HG02678 (cell line): ENCODE measurements around the gene JAK1.

Source experiments
- ATAC-seq: cut with Tn5 transposase; IDR thresholded peaks from one replicate; pipeline ENCODE4 v1.9.1; 2021; ENCODE audit warnings: mild to moderate bottlenecking, moderate library complexity; ENCODE audit not compliant: unreplicated experiment

JAK1 gene

DNA sequence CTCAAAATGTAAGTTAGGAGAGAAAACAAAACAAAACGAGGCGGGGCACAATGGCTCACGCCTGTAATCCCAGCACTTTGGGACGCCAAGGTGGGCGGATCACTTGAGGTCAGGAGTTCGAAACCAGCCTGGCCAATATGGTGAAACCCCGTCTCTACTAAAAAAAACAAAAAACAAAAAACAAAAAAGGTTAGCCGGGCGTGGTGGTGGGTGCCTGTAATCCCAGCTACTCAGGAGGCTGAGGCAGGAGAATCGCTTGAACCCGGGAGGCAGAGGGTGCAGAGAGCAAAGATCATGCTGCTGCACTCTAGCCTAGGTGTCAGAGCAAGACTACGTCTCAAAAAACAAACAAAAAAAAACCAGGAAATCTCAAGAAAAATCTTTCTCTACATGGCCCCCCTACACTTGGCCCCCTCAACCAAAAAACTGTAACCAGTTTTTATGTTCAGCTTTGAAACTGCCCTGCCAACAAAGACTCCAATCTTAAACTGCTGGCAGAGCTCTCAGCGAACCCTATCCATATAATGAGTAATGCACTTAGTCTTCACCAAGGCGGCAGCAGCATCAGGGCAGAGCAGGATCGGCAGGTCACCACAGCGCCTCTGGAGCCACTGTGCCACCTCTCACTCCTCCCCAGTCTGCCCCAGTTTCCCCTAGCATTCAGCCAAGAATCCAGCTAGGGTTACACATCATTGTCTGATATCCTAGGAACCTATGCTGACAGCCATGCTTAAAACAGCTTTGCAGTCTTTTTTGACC, 71.7 kb downstream of the JAK1 start:
- no peak for ATAC-seq

DNA sequence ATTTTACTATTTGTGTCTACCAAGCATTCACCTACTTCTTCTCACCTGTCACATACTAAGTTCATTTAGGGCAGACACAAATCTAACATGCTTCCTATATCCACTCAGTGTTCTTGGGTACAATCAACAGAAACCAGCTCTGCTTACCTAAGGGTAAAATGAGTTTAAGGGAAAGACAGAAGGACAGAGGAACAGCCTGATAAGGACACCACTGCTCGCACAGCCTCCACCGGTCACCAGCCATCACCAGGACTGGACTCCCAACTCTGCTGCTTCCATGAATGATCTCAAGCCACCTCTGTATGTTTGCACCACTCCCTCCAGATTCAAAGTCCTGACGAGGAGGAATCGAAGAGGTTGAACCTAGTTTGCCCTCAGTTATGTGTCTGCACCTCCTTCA, 72.4 kb downstream of the JAK1 start:
- no peak for ATAC-seq

DNA sequence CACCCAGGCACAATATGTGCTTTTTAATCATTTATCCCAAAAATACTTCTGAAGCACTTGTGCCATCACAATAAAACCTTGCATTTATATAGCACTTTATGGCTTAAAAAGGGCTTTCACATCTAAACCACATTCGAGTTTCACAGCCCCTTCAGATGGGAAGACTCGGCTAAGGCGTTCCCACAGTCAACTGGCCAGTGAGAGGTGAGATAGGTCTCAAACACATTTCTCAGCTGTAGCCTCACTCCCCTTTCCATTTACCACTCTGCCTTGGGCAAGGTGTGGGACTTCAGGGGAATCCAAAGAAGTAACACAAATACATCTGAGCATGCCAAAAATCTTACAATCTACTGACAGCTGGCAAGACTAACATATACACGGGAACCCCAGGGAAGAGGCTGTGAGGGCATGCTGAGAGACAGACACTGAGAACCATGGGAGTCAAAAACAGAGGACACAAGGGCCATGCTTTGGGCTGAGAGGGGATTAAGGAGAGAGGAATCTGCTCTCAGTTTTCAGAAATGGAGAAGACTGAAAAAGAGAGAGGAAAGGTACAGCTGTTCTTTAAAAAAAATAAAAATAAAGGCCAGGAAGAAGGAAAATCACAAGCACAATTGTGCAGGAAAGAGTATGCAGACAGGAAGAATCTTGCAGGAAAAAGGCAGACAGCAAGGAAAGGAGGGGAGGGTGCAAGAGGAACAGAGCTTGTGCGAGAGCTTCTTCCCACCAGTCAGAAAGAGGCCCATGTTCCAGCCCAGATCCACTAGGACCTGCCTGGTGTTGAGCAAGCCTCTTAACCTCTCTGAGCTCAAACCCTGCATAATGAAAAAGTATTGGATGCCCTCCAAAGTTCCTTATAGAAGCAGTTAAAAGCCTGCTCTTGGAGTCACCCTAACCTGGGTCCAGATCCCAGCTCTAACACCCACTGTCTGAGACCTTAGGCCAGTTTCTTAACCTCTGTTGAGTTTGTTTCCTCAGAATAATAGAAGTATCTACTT, 73.5 kb downstream of the JAK1 start:
- no peak for ATAC-seq

DNA sequence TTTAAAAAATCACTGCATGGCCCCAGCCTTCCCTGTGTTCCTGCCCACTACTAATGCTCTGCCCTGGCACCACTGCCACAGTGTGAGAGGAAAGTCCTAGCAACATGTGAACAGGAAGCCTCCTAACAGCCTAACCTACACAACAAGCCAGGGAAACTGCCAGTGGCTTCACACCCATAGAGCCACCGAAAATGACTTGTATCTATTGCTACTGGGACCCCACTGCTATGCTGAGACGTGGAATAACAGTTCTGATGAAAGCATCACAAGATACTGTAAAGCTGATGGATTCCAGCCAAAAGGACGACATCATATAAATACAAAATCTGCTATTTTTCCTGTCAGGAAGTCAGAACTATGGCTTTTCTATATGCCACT, 74.9 kb downstream of the JAK1 start:
- no peak for ATAC-seq

DNA sequence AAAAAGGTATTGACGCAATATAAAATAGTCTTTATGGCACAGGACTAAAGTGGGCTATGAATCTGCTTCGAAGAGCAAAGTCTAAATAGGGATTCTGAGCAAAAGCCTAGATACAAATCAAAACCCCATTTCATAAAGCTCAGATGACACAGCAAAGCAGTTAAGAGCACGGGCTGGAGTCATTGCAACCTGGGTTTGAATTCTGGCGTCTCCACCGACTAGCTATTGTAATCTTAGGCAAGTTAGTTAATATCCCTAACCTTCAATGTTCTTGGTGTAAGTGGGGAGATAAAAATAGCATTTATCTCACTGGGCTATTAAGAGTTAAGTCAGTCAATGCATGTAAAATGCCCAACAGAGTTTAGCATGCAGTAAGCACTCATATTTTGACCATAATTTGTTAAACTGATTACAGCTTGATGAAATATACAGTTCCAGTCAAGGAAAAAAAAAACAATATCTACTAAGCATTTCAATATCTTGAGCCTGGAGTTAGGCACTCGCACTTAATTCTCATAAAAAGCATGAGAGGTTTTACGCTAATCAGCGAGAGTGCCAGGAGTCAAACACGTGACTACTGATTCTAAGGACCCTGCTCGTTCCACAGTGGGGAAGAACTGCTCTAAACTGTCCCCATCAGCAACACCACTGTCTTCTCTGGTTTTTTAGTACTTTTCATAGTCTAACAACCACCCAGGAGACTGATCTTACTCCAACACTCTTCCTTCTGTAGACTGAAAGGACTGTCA, 75.5 kb downstream of the JAK1 start:
- ATAC-seq: no peak

DNA sequence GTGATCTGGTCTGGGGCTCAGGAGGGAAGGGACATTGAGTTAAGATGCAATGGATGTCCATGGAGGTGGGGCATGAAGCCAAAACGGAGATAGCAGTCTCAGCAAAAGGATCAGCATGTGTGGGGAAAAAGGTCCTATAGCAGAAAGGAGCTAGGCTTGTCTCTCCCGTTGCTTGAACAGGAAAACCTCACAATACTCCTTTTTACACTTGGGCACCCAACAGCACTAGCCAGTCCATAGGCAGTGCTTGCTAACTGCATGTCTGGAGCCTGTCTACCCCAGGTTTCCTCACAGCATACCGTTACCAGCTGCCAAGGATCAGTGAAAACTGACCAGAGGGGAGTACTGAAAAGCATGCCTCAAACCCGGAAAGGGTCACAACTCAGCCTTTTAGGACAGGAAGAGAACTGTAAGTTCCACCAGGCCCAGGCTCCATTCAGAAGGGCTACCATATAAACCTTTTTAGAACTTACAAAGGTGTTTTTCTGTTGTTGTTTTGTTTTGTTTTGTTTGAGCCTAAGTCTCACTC, 78.6 kb downstream of the JAK1 start:
- ATAC-seq: no peak

DNA sequence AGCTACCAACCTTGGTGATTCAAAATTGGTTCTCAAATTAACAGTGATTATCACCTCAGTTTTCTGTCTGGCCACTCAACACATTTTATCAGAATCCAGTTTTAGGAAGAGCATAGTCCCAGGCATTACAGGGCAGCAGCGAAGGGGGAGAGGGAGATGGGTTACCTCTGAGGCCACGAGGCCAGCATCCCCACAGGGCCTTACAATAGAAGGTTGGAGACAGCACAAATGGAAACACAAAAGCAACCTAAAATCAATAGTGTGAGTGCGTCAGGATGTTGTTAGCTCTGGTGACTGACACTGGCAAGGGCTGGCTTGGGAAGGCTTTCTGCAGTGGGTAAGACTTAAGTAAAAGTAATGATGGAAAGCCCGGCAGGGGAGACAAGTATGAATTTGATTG, 79.5 kb downstream of the JAK1 start:
- no peak for ATAC-seq

DNA sequence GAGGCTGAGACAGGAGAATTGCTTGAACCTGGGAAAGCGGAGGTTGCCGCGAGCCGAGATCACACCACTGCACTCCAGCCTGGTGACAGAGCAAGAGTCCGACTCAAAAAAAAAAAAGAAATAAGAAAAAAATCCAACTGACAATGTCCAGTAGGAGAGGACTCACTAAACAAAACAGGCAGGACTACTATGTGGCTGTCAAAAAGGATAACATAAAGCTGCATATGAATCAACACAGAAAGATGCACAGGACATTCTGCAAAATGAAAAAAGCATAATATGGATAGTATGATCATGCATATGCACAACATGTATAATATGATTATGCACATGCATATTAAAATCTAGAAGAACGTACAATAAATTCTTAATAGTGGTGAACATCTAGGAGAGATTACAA, 80.7 kb downstream of the JAK1 start:
- no peak for ATAC-seq

DNA sequence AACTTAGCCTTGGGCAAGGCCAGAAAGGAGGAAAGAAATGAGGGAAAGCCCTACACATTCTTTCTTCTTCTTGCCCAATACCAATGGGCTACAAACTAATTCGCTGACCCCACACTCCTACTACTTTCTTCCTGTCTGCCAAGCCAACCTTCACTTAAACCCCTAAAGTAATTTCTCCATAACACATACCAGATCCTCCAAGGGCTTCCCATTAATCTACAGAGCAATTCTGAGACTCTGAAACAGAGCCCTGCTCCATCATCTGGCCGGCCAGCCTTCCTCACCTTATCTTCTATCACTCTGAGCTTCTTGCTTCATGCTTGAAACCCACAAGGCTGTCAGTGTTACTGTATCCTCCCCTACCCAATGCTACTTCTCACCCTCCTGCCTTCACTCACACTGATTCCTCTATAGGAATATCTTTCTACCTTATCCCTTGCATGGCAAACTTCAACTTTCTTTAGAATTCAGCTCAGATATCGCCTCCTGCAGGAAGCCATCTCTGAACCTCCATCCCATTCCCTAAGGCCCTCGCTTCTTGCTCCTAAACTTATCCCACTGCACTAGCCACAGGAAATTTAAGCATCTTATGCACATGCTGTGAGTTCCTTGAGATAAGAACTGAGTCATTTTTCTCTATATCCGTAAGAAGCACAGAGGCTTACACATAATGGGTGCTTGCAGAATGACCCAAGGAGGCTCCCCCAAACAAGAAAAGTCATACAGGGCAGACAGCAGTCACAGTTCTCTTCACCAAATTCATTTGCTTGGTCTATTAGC, 81.9 kb downstream of the JAK1 start:
- no peak for ATAC-seq

DNA sequence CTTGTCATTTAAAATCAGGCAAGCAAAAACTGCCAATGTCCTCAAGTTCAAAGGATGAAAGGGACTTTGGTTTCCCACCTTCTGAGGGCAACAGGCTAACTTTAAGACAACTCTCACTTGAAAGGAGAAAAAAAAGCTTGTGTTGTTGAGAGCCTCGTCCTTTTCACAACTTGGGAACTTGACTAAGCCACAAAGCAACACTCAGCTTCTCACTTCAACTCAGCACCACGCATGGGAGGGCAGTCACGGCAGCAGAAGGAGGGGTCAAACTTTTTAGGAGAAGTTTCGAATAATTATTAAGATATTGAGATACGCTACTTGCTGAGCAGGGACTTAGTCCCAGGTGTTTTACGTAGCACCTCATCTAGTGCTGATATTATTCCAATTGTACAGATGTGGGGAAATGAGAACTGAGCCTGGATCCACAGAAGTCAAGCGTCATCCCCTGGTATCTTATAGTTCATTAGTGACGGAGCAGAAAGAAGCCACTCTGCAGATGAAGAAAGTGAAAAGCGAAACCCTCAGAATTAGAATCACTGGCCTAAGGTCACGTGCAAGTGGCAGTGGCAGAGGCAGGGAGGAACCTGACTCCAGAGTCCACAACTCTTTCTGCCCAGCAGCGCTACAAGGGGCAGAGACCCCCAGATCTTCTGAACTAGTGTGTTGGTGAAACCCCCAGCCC, 83.6 kb downstream of the JAK1 start:
- peak; percentile 92 for ATAC-seq

DNA sequence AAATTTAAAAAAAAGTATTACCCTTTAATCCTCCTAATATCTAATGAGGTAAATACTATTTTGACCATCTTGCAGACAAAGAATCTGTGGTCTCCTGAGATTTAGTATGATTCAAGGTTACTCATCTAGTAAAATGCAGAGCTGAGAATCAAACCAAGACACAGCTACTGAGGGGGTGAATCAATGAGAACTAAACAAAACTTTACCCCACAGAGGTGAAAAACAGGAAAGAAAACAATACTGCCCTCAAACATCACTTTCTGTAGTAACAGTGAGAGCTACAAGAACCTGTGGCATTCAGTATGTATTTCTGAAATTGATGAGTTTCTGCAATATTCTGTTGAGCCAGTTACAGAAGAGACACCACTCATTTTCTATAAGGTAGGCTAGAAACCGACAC, 85.1 kb downstream of the JAK1 start:
- ATAC-seq: no peak

DNA sequence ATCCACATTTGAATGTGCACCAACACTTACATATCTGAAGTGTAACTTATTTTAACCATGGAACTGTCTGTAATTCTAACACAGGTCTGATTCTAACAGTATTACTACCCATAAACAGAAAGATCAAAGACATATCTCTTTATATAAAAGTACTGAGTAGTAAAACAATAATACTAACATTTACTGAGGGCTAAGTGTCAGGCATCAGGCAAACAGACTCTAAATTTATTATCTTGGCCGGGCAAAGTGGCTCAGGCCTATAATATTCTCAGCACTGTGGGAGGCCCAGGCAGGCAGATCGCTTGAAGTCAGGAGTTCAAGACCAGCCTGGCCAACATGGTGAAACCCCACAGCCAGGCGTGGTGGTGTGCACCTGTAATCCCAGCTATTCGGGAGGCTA, 85.9 kb downstream of the JAK1 start:
- ATAC-seq: no peak

DNA sequence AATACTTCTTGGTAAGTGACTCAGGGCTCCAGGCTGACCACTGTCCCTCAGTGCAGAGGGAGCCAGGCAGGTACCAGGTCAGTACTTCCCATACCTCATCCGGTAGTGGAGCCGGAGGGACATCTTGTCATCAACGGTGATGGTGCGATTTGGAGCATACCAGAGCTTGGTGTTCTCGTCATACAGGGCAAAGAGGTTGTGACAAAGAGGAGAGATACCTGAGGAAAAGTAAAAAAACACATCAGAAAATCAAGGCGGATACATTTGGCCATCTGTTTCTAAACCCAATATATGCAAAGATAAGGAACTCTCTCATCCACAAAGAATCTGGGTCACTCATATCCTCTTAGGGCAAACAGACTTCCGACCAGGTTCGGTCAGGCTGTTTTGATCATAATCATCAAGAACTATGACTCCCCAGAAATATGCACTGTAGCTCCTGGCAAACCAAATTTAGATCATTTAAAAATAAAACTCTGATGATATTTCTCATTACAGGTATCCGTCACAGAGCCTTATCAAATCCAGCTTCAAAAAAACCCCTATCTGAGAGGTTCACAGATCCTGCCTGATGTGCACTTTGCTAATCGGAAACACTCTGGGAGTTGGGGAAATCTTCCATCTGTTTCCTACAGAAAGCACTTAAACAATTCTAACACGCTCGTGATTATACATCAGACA, 87.3 kb downstream of the JAK1 start:
- no peak for ATAC-seq

DNA sequence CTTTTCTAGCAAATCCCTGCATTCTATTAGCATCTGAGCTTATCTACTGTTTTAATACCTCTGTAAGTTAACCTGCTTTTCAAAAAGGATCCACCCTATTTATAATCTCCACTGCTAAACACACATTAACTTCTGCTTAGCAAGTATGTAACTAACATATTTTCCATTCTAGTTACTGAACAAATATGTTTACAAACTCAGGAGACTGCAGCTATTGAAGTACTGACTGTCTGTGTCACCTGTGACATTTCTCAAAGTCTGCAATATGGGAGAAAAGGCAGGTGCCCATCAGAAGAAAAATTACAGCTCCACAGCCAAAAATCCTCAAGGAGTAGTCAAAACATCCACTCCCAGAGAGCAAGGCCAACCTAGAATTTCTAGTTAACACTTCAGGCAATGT, 88.3 kb downstream of the JAK1 start:
- ATAC-seq: no peak

DNA sequence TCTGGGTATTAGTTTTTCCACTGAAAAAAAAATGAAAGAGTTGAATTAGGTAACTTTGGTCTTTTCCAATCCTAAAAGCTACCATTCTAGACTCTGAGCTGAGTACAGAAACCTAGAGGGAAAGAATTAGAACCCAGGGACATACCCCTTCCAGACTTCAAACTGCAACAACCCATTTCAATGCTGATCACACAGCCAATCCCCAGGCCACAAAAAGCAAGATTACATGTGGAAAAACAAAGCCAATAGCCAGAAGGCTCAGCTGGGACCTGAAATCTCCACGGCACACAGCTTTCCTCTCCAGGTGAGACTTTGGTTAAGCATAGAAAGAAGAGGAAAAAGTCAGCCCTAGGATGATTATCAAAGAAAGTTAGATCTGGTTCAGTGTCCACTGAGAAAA, 88.8 kb downstream of the JAK1 start:
- no peak for ATAC-seq

DNA sequence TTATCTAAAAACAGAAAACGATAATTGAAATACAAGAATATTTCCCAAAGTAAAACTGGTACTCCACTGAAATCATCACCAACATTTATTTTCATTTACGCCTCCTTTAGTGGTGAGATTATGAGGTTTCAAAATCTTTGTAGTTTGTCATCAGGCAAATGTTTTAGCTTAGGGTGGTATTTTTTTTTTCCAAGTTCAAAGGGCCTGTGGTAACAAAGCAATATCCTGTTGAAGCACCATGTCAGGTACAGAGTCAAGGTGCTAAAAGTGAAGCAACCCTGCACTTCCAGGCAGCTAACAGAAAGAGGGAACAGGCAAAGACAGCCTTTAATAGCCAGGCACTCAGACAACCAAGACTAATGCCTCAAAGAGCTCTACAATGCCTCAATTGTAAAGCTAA, 89.2 kb downstream of the JAK1 start:
- no peak for ATAC-seq

DNA sequence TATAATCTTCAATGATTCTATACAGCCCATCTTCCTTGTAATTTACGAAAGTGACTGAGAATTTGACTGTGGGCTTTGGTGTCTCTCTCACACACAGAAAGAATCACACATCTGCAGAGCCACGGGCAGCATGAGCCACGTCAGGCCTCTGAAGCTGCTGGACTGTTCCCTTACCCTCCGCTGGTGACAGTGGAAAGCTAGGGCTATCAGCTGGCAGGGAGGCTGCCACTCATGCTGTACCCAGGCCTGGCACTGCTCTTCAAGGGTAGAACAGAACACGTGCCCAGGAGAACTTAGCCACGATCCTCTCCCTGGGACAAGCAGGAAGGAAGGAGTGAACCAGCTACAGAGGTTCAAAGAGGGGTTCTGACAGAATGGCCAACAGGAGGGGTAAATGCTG, 90.7 kb downstream of the JAK1 start:
- ATAC-seq: no peak

DNA sequence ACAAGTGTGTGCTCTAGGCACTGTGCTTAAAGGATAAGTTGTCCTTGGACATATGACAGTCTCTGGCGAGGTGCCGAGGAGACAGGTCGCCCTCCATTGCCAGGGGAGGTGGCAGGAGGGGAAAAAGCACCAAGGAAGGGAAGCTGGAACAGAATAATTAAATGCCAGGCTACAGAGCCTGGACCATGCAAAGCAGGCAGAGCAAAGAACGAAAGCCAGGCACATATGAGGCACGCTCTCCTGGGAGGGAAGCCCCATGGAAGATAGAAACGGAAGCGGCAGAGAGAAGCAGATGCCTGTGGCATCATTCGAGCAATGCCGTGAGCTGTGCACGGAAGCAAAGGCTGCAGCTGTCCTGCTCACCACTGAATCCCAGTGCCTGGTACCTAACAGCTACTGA, 91.2 kb downstream of the JAK1 start:
- ATAC-seq: no peak

DNA sequence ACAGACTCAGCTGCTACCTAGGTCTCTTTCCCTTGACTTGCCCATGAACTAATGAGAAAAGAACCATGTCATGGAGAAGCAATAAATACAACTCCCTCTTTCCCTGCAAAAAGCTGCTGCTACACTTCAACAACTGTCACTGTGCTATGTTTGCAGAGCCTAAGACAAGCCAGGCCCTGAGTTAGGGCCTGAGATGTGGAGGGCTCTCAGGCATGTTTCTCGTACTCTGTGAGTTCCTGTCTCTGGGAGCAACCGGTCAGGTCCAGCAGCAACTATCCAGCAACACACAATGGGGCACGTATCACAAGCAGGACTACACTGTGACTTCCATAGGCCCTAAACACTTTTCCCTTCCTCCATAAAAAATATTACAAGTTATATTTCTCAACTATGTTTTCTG, 91.7 kb downstream of the JAK1 start:
- no peak for ATAC-seq
